ENCODE measurements around the gene KRTAP20-2.

DNA sequence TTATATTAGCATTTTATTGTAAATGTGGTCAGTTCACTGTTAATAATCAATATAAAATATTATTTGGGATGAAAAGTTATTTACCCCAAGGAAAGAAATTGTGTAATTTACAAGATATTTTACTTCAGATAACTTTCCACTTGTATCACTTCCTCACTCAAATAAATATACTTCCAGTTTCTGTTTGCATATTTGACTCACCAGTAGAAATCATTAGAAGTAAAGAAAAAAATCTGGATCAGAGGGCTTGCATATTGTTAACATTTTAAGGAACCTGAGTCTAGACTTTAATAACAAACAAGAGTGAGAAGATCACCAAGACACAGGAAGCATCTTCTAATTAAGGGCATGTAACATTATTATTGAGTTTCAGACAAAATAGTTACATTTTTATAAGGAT, 14.9 kb upstream of the KRTAP20-2 start:
- TF ChIP-seq, protein P1, sequence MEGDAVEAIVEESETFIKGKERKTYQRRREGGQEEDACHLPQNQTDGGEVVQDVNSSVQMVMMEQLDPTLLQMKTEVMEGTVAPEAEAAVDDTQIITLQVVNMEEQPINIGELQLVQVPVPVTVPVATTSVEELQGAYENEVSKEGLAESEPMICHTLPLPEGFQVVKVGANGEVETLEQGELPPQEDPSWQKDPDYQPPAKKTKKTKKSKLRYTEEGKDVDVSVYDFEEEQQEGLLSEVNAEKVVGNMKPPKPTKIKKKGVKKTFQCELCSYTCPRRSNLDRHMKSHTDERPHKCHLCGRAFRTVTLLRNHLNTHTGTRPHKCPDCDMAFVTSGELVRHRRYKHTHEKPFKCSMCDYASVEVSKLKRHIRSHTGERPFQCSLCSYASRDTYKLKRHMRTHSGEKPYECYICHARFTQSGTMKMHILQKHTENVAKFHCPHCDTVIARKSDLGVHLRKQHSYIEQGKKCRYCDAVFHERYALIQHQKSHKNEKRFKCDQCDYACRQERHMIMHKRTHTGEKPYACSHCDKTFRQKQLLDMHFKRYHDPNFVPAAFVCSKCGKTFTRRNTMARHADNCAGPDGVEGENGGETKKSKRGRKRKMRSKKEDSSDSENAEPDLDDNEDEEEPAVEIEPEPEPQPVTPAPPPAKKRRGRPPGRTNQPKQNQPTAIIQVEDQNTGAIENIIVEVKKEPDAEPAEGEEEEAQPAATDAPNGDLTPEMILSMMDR (optimal IDR thresholded peaks at IDR 0.05 in 1 of 3, IDR thresholded peaks at IDR 0.05 in 1 of 3, conservative IDR thresholded peaks at IDR 0.05 in 1 of 3; ENCODE audit: extremely low read depth in 1 of 3, insufficient read depth in 2 of 3, low read length in 3 of 3) = no peak
- TF ChIP-seq EZH2 (IDR thresholded peaks at IDR 0.05; ENCODE audit: low read length) = no peak
